ENCODE measurements around the gene GTF3C5. TPM values are rescaled to one million over a fixed set of nuclear protein-coding genes. Genes with fewer than 3 reads are reported as not detected.
"Not testable (repeated sequence)": the region's sequence is repeated elsewhere in the genome, so short reads cannot be mapped to it uniquely, and the experiment has no call there.

The GTF3C5 gene
- polyA plus RNA-seq, 1 donor: 46.2 TPM

DNA sequence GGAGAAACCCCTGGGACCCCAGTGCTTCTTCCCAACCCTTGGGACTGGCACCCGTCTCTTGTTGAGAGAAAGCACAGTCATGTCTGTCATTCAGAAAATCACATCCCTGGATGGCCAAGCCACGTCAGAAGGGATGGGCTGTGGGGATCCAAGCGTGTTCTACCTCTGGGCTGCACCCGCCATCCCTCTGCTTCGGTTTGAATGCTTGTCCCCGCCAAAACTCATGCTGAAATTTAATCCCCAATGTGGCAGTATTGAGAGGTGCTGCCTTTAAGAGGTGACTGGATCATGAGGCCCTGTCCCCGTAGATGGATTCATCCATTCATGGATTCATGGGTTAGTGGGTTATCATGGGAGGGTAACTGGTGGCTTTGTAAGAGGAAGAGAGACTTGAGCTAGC lies 58.0 kb downstream of the GTF3C5 start:
- DNase-seq (ENCODE audit: low read depth): no peak

DNA sequence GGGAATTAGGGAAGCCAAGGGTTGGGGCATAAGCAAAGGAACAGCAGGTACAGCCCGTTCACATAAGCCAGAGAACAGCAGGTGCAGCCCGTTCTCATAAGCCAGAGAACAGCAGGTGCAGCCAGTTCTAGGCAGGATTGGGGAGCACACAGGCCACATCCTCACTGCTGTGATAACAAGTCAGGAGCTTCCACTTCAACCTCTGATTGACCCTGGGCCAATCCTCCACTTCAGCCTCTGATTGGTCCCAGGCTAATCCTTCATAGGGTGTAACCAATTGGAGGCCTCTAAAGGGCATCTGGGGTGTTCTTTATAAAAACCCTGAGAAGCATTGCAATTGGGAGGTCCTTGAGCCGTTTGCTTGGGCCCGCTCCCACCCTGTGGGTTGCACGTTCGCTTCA lies 58.5 kb downstream of the GTF3C5 start:
- DNase-seq (ENCODE audit: low read depth): no peak

DNA sequence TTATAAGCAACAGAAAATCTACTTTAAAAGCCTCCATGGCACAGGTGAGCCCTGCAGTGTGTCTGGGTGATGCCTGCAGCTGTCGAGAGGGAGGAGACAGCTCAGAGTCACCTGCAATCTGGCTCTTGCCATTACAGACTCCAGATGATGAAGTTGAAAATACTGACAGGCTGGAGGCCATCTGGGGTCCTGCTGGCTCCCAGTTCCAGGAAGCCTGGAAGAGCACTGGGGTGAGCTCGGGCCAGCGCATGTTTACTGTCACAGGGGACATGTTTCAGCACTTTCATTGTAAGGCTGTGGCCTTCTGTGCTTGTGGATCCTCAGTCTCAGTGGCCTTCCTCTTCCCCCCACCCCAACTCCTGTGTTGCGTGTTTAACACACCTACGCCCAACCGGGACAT lies 59.4 kb downstream of the GTF3C5 start:
- DNase-seq (ENCODE audit: low read depth): no peak

DNA sequence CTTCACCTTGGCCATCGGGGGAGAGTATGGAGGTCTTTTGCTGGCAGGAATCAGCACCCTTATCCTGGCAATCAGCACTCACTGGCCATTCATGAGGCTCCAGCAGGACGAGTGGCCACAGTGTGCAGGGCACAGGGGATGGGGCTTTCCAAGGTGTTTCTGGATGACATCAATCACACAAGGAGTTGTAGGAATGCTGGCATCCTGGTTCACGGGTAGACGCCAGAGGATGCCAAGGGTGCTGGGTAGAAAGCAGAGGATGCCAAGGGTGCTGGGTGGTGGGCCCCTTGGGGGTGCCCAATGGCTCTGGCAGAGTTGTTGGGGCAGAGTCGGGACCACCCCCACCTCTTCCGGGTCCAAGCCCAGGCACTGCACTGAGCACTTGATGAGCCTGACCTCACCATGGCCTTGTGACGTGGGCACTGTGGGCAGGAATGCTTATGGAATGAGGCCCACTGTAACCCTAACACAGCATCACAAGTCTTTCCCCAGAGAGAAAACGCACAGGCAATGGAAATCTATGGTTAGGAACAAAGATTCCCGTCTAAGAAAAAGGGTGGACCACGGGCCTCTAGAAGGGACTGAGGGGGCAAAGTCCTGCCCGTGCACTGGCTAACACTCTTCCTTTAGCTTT lies 60.1 kb downstream of the GTF3C5 start:
- no peak for DNase-seq (ENCODE audit: low read depth)

DNA sequence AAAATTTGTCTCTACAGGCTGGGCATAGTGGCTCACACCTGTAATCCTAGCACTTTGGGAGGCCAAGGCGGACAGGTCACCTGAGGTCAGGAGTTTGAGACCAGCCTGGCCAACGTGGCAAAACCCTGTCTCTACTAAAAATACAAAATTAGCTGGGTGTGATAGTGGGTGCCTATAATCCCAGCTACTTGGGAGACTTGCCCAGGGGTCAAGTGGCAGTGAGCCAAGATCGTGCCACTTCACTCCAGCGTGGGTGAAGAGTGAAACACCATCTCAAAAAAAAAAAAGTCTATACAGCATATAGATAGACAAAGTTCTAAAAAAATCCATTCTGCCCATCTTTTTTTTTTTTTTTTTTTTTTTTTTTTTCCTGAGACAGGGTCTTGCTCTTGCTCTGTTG lies 63.6 kb downstream of the GTF3C5 start:
- DNase-seq (ENCODE audit: low read depth): not testable (repeated sequence)

DNA sequence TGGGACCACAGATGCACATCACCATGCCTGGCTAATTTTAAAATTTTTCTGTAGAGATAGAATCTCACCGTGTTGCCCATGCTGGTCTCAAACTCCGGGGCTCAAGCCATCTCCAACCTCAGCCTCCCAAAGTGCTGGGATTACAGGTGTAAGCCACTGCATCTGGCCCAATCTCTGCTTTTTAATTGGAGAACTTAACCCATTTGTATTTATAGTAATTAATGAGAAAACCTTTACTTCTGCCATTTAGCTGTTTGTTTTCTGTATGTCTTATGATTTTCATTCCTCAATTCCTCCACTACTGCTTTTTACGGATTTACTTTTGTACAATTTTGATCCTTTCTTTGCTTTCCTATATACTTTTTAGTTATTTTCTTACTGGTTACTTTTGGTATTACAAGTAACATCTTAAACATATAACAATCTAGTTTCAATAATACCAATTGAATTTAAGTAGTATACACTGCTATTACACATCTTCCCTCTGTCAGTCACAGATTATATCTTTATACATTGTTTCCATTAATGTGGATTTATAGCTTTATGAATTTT lies 64.1 kb downstream of the GTF3C5 start:
- DNase-seq (ENCODE audit: low read depth): no peak

DNA sequence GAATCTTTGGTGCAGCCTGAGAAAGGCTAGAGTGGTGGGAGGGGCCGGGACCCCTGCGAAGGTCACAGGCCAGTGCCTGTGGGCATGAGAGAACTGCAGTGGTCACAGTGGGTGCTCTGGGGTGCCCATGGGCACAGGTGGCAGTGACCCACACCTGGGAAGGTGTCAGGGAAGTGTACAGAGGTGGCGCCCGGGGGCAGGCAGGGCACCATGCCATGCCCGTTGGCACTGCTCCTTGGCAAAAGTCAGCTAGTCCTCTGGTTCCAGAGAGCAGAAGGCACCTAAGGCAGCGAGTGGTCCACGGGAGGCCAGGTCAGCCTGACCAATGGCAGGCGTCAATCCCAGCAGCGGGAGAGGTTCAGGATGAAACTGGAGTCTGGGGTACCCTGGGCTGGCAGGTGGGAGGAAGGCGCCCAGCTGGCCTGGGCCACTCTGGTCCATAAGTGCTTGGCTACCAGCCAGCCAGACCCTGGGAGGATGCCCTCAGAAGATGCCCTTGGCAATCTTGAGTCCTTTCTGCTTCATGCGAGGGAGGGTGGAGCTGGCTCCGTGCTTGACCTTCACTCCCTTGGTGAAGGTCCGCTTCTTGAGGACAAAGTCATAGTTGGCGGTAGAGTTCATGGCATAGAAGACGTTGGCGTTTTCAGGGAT lies 67.4 kb downstream of the GTF3C5 start:
- no peak for DNase-seq (ENCODE audit: low read depth)

DNA sequence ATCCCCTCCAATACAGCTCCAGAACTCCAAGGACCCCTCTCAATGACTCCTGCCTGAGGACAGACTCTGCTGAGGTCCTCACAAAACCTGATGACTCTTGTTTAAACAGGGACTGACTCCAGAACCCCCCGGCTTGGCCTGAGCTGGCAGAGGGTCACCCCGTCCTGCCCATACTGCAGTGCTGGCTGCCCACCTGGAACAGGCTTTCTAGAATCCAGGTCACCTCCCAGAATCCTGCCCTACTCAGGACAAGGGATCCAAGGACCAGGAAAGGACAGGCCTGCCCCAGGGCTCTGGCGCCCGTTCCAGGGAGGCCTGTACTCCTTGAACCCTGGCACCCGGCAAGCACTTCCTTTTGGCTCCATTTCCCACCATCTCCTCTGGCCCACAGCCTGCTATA lies 68.1 kb downstream of the GTF3C5 start:
- DNase-seq (ENCODE audit: low read depth): no peak

DNA sequence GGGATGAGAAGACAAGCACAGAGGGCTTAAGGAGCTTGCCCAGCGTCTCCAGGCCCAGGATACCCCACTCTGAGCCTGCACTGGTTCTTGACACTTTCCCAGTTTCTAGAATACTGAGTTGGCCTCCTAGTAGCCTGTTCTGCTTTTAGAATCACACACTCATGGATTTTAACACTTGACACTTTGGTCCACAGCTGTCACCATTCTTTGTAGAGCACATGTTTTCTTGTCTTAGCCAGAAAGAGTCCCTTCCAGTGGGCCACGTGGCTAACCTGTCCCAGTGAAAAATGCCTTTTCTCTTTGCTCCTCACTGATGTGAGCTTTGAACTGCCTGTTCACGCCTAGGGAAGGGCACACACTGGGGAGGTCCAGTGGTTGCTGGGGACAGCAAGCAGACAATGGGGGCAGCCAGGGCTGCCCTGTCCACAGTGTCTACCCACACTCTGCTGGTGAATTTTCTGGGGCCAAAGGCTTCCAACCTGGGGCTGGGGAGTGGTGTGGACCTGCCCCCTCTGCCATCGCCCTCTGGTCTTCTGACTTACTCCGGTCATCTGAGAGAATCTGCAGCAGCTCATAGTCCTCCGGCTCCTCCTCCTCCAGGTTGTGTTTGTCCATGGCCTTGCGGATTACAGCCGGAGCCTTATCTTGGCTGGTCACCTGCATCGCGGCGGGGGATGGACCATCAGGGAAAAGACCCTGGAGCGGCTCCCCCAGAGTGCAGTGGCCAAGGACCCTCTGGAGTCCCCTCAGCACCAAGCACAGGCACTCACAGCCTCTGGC lies 69.1 kb downstream of the GTF3C5 start:
- DNase-seq (ENCODE audit: low read depth): no peak

DNA sequence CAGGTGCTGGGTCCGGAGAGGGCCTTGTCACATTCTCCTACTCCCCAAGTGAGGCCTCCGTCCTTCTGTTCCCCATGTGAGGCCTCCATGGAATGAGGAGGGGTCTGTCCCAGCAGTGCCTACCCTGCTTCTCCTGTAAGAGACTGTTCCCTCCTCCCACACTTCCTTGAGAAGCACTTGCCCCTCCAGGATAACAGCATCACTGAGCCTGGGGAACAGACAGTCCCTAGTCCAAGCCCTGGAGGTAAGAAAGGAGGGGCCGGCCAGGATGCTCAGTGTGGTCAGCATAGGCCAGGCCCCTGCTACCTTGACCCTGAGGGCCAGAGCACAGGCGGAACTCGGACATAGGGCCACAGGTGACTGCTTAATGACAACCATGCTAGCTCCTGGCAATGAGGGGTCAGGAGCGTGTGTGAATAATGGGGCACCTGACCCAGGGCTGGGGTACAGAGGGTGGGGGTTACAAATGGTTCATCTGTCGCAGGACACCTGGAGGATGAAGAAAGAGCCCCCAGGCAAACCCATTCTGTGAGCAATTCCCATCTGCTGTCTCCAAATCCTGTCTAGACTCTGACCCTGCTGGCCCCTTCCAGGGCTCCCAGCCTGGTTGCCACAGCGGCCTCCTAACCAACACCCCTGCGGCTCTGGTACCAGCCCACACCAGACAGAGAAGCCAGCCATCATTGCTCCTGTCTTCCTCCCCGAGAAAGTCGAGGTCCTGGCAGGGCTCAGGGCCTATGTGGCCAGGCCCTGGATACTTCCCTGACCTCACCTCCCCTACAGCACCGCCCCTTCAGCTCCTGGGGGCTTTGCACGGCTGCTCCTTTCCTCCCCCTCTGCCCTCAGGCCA lies 69.9 kb downstream of the GTF3C5 start:
- DNase-seq (ENCODE audit: low read depth): no peak

DNA sequence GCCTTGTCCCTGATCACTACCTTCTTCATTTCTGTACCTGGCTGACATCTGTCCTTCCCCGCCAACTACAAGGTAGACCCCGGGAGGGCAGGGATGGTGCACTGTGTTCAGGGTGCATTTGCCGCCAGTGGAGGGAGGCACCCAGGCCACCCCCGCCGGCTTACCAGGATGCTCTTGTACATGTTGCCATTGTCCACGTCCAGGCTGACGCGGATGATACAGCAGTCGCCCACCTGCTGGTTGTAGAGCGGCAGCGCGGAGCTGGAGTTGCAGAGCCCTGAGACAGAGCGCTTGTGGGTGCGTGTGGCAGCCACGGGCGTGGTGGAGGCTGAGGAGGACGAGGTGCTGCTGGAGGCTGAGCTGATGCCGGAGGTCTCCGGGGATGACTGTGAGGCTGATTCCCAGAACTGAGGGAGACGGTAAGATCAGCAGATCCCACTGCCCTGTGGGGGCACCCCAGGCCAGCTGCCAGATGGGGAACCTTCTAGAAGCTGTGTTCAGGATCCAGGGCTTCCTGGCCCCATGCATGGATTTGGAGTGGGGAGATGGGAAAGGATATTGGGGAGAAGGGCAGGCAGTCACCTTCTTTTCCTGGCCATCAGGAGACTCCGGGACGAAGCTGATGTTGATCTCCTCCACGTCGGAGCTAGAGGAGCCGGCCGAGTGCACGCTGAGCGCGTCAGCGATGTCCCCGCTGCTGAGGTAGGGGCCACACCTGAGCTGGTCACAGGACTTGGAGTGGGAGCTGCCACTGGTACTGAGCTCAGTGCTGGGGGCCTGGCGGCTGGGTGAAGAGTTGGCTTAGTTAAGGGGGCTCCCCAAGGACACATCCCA lies 70.8 kb downstream of the GTF3C5 start:
- DNase-seq (ENCODE audit: low read depth): no peak

DNA sequence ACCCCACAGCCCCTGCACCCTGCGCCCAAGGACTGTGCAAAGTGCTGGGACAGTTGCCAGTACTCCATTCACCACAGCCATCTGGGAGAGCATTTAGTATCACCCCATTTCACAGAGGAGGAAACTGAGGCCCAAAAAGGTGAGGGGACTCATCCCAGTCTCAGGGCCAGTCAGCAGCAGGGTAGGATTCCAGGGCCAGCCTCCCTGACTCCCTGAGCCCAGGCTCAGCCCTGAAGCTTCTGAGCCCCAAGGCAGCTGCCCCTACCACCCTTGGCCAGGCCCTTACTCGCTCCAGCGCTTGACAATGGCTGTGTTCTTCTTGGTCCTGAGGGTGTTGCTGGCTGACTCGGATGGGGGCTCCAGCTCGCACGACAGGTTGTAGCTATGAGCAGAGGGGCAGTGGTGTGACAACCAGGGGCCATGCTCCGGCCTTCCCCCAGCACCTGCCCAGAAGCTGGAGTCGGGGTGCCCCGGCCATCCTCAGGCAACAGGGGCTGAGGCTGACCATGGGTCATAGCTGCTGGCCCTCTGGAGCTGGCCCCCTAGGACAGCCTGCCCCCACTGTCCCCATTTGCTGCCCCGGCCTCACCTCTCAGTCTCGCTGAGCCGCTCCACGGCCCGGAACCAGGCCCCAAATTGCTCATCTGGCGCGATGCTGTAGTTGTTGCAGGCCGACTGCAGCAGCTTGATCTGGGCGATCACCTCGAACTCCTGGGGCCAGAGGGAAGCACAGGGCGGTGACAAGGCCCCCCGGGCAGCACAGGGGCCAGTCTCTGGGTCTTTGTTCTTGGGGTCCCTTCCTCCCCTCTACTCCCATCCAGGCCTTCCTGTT lies 71.6 kb downstream of the GTF3C5 start:
- no peak for DNase-seq (ENCODE audit: low read depth)

DNA sequence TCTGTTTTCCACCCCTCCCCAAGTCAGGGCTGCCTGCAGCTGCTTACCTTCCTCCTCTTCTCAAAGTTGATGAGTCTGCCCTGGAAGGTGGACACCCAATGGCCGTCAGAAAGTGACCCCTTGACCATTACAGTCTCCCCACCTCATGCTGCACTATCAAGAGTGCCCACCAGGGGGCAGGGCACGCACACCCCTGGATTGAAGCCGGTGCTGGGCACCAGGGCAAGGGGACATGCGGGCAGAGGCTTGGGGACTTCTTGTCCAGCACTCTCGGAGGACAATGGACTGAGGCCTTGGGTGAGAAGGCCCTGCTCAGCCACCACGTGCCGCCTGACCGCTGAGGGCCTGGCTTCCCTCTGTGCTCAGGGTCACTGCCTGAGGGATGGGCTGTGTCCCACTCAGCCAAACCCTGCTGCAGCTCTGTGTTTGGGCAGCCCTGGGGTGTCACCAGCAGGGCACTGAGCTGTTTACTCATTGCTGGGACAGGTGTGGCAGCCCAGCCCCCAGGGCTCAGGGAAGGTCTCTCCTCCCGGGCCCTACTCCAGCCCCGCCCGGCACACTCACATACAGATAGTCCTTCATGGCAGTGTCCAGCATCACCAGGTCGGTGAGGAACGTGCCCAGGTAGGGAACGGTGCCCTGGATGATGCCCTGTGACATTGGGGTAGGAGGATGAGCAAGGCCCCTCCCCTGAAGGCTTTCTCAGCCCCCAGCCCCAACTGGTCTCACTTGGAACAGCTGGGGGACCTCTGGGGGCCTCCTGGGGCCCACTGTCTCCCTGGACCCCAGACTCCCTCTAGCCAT lies 72.6 kb downstream of the GTF3C5 start:
- no peak for DNase-seq (ENCODE audit: low read depth)

DNA sequence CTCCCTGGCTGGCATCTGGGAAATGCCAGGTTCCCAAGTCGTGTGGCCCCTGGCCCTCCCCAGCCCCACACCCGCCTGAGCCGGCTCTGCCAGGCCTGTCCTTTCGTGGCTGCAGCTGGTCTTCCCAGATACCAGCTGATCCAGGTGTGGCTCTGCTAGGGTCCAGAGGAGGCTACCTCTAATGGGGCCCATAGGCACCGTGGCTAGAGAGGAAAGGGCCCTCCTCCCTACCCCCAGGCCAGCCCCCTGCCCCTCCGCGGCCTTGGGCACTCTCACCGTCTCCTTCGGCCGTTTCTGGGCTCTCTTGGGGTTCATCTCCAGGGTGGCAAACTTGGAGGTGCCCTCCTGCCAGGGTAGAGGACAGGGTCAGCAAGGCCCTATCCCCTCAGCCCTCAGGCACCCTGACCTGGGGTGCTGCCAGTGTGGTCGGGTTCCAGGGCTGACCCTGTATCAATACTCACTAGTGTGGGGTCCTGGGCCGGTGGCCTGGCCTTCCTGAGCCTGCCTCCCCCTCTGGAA lies 73.2 kb downstream of the GTF3C5 start:
- no peak for DNase-seq (ENCODE audit: low read depth)

DNA sequence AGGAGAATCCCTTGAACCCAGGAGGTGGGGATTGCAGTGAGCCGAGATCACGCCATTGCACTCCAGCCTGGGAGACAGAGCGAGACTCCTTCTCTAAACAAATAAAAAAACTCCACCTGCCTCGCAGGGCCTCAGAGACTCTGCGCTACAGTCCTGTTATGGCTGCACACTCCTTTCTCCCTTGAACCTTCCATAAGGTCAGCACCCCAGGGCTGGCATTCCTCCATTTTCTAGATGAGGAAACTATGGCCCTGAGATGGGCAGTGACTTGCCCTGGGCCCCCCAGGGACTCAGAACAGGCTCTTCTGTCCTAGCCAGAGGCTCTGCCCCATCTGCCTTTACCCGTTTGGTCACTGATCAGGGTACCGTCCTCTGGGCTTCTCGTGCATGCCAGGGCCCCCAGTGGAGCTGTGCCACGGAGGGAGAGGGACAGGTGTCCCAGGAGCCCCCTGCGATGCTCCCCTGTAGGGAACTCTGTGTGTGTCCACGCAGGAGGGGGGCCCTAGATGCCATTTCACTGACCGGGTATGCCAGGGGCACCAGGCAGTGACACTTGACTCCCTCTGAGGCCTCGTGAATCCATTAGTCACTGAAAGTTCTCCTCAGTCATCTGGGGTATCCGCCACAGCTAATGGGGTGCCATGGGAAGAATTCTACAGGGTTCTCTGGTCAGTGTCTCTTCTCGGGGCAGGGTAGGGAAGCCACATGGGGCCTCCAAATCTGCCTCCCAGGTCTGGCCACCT lies 74.1 kb downstream of the GTF3C5 start:
- DNase-seq (ENCODE audit: low read depth): no peak

DNA sequence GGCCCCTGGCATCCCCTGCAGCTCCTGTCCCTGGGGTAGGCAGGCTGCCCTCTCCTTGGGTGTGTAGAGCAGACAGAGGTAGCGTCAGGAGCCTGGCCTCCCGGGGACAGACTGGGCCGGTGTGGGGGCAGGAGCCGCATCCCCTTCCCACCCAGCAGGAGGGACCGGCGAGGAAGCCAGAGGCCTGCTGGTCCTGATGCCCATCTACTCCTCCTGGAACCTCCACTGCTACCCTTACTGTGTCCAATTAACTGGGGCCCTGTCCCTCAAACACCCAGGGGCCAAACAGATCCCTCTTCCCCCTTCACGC lies 74.6 kb downstream of the GTF3C5 start:
- no peak for DNase-seq (ENCODE audit: low read depth)

DNA sequence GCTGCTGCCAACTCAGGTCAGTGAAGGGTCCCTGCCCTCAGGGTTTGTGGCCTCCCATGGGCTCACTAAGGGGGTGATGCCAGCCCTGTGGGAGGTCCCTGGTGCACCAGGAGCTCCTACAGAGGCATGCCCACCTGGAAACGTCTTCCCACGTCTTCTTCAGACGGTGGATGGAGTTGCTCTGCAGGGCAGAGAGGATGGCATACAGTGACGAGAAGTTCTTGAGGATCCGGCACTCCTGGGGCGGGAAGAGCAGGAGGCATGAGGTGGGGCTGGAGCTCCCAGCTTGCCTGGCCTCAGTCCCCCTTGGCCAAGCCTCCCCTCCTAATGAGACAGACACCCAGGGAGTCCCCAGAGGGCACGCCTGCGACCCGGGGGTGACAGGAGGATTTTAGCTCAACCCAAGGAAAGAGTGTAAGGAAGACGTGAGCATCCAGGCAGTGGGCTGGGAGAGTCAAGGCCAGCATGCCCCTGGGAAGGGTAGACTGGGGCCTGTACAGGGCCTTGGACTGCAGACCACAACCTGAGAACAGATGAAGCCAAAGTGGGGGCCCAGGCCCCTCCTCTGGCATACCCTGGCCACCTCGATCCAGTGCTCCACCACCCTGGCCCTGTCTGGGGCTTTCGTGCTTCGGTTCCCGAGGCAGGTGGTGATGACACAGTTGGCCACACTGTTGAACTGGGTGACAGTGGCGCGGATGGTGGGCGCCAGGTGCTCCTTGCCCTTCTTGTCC lies 75.9 kb downstream of the GTF3C5 start:
- no peak for DNase-seq (ENCODE audit: low read depth)

Measured in forelimb muscle (tissue), 1 donor.